K562 (cell line): ENCODE data around the gene NFATC3. TPM values are rescaled to one million over a fixed set of nuclear protein-coding genes. Genes with fewer than 3 reads are reported as not detected.

Experiments used
- COPS2 ChIP-seq: fragments of 450-650 bp; conservative IDR thresholded peaks from 2 replicates; pipeline ENCODE4 v1.6.1; 2016; ENCODE audit warnings: mild to moderate bottlenecking, moderate library complexity
- CTCF ChIP-seq, 3 experiments: IDR thresholded peaks in 2 of 3; conservative IDR thresholded peaks in 1 of 3; 2 replicates each; pipeline ENCODE4 v1.5.1; 2011 to 2012; ENCODE audit warnings: low read length in 3 of 3, mild to moderate bottlenecking in 3 of 3, control low read depth in 2 of 3, improper control_type of control experiment in 1 of 3, inconsistent platforms in 1 of 3, low read depth in 1 of 3, mixed read lengths in 1 of 3, moderate library complexity in 1 of 3; ENCODE audit not compliant: insufficient read depth in 2 of 3
- GABPB2 ChIP-seq: fragments of 250-450 bp; sonication (Bioruptor Pico); conservative IDR thresholded peaks from 2 replicates; pipeline ENCODE4 v1.5.1; 2021; ENCODE audit warnings: mild to moderate bottlenecking
- HMG20A ChIP-seq: fragments of 450-650 bp; formaldehyde crosslinking; conservative IDR thresholded peaks from 2 replicates; pipeline ENCODE4 v1.4.0; 2020; ENCODE audit warnings: mild to moderate bottlenecking, mixed read lengths
- NFE2L1 ChIP-seq: fragments of 450-650 bp; IDR thresholded peaks from 2 replicates; pipeline ENCODE4 v1.6.1; 2016; ENCODE audit warnings: missing genetic modification characterization, low read depth, mild to moderate bottlenecking, missing compliant biosample characterization, moderate library complexity, borderline replicate concordance
- RAD51 ChIP-seq: fragments of 450-650 bp; IDR thresholded peaks from 2 replicates; pipeline ENCODE4 v1.7.1; 2016; ENCODE audit warnings: low read depth, mild to moderate bottlenecking, borderline replicate concordance
- RCOR1 ChIP-seq, 2 experiments: IDR thresholded peaks; 2 replicates each; pipeline ENCODE4 v1.6.1; 2012; ENCODE audit warnings: low read depth in 2 of 2, low read length in 2 of 2, borderline replicate concordance in 1 of 2, improper control_type of control experiment in 1 of 2
- SMARCE1 ChIP-seq: fragments of 450-650 bp; IDR thresholded peaks from 2 replicates; pipeline ENCODE4 v1.7.1; 2016; ENCODE audit warnings: mild to moderate bottlenecking
- STAT5B ChIP-seq: fragments of 250-450 bp; sonication (Bioruptor Pico); IDR thresholded peaks from 2 replicates; pipeline ENCODE4 v1.8.0; 2021; ENCODE audit warnings: mild to moderate bottlenecking, inconsistent platforms
- TEAD2 ChIP-seq: fragments of 450-650 bp; IDR thresholded peaks from 2 replicates; pipeline ENCODE4 v1.6.1; 2016; ENCODE audit warnings: missing genetic modification characterization, control low read depth, missing compliant biosample characterization
- ZBTB33 ChIP-seq: sonication (generic); formaldehyde crosslinking; IDR thresholded peaks from 2 replicates; pipeline ENCODE4 v1.8.1; 2023; ENCODE audit warnings: mild to moderate bottlenecking, missing genetic modification reagents
- polyA plus RNA-seq, 8 experiments: library from polyadenylated mRNA; depleted of rRNA in 4 of 8; stranded (reverse) in 5 of 8; unstranded in 3 of 8; fragments of >200 nt; fragmentation: Nextera tagmentation in 2 of 8; fragmentation: Illumina TruSeq in 1 of 8; extraction: Ambion mirVana in 2 of 8; extraction: Trizol in 1 of 8; gene quantifications; 2 replicates each; pipeline versions ENCODE4 v1.2.1 to v1.2.3, GENCODE V29; 2011 to 2014; ENCODE audit warnings: inconsistent platforms in 1 of 8, missing spikeins in 1 of 8
- total RNA-seq, 7 experiments: library from RNA; depleted of rRNA in 6 of 7; stranded (reverse); fragments of >200 nt in 6 of 7; fragmentation: Illumina TruSeq in 2 of 7; extraction: Trizol in 2 of 7; gene quantifications; 2 replicates each; pipeline versions ENCODE4 v1.2.1 to v1.2.3, GENCODE V29; 2011 to 2021; ENCODE audit warnings: low replicate concordance in 1 of 7
- TF ChIP-seq, protein P1 (sequence below): fragments of 250-450 bp; sonication (Bioruptor Pico); IDR thresholded peaks from 2 replicates; pipeline ENCODE4 v1.5.0; 2022; ENCODE audit warnings: mild to moderate bottlenecking
- TF ChIP-seq, protein P2 (sequence below): fragments of 450-650 bp; formaldehyde crosslinking; IDR thresholded peaks from 2 replicates; pipeline ENCODE4 v1.4.0; 2020; ENCODE audit warnings: mild to moderate bottlenecking
- TF ChIP-seq, protein P3 (sequence below): fragments of 250-450 bp; sonication (Bioruptor Pico); IDR thresholded peaks from 2 replicates; pipeline ENCODE4 v1.4.0; 2020; ENCODE audit warnings: borderline replicate concordance

The NFATC3 gene
- total and polyA plus RNA-seq, 9 of the 15 experiments (the other 6 are each of a cell fraction or from before 2014, with no cell fraction given): 15.7 to 98.4 (median 59.4) TPM

DNA sequence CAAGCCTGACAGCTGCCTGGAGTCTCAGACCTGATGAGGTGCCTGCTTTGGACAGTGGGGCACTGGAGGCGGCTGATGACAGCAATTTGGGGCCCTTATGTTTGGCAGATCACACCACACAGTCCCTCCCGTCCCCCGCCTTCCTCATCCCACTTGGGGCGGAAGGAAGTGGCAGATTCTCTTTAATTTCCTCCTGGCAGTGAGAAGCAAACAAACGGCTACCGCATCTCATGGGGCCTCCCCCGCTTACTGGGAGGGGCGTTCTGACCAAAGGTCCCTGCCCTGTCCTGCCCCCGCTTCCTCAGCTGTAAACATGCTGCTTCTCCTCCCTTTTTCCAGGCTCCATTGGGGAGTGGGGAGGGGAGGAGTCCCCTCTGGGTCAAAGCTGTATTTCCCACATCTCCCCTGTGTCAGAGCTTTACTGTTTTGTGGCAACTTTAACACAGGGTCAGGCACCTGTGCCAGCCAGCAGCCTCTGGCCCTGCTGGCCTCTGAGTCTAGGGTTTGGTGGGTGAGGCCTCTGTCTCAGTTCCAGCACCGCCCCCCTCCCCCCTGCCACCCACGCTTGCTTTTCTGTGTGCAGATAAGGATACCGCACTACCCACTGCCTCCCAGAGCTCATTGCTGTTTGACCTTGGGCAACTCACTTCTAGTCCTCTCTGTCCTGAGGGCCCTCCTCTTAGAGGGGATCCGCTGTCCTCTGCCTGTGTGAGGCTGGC is 5.4 kb upstream of the NFATC3 start (continued):
- TF ChIP-seq ZBTB33 (CRISPR knock-in tag) (no peak; the same call in 1 of the 2 replicates), TEAD2 (tag) (no peak), HMG20A (no peak), COPS2 (no peak), RCOR1 (IDR thresholded peaks at IDR 0.05; ENCODE audit: borderline replicate concordance in 1 of 2, low read depth in 2 of 2, low read length in 2 of 2) (peak in 1 of 2 experiments; percentile 89; a peak in 3 of 4 replicates), GABPB2 (no peak), CTCF (IDR thresholded peaks at IDR 0.05 in 2 of 3, conservative IDR thresholded peaks at IDR 0.05 in 1 of 3; ENCODE audit: insufficient read depth in 2 of 3, low read depth in 1 of 3, low read length in 3 of 3) (0 out of 6 replicates have a peak, but pooled peaks of 1 of the 3 experiments have one; percentile 1), SMARCE1 (peak; percentile 90), NFE2L1 (tag) (no peak), RAD51 (0 out of 2 replicates have a peak, but pooled peaks have one; percentile 24), STAT5B (CRISPR knock-in tag) (no peak)
- TF ChIP-seq, protein P1, sequence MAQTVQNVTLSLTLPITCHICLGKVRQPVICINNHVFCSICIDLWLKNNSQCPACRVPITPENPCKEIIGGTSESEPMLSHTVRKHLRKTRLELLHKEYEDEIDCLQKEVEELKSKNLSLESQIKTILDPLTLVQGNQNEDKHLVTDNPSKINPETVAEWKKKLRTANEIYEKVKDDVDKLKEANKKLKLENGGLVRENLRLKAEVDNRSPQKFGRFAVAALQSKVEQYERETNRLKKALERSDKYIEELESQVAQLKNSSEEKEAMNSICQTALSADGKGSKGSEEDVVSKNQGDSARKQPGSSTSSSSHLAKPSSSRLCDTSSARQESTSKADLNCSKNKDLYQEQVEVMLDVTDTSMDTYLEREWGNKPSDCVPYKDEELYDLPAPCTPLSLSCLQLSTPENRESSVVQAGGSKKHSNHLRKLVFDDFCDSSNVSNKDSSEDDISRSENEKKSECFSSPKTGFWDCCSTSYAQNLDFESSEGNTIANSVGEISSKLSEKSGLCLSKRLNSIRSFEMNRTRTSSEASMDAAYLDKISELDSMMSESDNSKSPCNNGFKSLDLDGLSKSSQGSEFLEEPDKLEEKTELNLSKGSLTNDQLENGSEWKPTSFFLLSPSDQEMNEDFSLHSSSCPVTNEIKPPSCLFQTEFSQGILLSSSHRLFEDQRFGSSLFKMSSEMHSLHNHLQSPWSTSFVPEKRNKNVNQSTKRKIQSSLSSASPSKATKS: no peak
- TF ChIP-seq, protein P2, sequence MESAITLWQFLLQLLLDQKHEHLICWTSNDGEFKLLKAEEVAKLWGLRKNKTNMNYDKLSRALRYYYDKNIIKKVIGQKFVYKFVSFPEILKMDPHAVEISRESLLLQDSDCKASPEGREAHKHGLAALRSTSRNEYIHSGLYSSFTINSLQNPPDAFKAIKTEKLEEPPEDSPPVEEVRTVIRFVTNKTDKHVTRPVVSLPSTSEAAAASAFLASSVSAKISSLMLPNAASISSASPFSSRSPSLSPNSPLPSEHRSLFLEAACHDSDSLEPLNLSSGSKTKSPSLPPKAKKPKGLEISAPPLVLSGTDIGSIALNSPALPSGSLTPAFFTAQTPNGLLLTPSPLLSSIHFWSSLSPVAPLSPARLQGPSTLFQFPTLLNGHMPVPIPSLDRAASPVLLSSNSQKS (CRISPR knock-in tag): no peak
- TF ChIP-seq, protein P3, sequence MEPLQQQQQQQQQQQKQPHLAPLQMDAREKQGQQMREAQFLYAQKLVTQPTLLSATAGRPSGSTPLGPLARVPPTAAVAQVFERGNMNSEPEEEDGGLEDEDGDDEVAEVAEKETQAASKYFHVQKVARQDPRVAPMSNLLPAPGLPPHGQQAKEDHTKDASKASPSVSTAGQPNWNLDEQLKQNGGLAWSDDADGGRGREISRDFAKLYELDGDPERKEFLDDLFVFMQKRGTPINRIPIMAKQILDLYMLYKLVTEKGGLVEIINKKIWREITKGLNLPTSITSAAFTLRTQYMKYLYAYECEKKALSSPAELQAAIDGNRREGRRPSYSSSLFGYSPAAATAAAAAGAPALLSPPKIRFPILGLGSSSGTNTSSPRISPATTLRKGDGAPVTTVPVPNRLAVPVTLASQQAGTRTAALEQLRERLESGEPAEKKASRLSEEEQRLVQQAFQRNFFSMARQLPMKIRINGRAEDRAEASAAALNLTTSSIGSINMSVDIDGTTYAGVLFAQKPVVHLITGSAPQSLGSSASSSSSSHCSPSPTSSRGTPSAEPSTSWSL (CRISPR knock-in tag): no peak
